Hepatic stellate cell (primary cell): ENCODE results near the gene SLC34A1.

ENCODE experiments used
- DNase-seq: peaks from one replicate; pipeline ENCODE4 v3.0.0; 2011; ENCODE audit warnings: low spot score

The SLC34A1 gene

GRCh38 chr5:177388521-177389052 lies 4.4 kb downstream of the SLC34A1 start:
- no peak for DNase-seq

- peak; percentile 83 for DNase-seq
Measured at GRCh38 chr5:177389241-177390169, 5.3 kb downstream of the SLC34A1 start.

- peak; percentile 92 for DNase-seq
Measured at GRCh38 chr5:177390363-177391300, 6.4 kb downstream of the SLC34A1 start.

GRCh38 chr5:177392765-177393164 lies 8.5 kb downstream of the SLC34A1 start:
- DNase-seq = no peak

- no peak for DNase-seq
Measured at GRCh38 chr5:177393206-177393765, 9.1 kb downstream of the SLC34A1 start.

- no peak for DNase-seq
Measured at GRCh38 chr5:177393990-177394389, 9.8 kb downstream of the SLC34A1 start.

GRCh38 chr5:177396078-177396477 lies 11.8 kb downstream of the SLC34A1 start:
- DNase-seq = no peak

- DNase-seq = no peak
Measured at GRCh38 chr5:177396807-177397206, 12.6 kb downstream of the SLC34A1 start.

GRCh38 chr5:177397875-177398390 lies 13.7 kb downstream of the SLC34A1 start:
- DNase-seq = no peak

GRCh38 chr5:177399997-177400868 lies 16.0 kb downstream of the SLC34A1 start, which contains the start of gene PFN3:
Gene PFN3 (minus strand): TSS chr5:177400661. CDS start chr5:177400576, 85 bp downstream.
- DNase-seq = no peak

- DNase-seq = peak; percentile 72
Measured at GRCh38 chr5:177402271-177403043, 18.2 kb downstream of the SLC34A1 start.

- DNase-seq = peak; percentile 56
Measured at GRCh38 chr5:177403102-177403791, 19.0 kb downstream of the SLC34A1 start.

- peak; percentile 93 for DNase-seq
Measured at GRCh38 chr5:177403792-177404640, 19.8 kb downstream of the SLC34A1 start.

GRCh38 chr5:177404641-177405179 lies 20.5 kb downstream of the SLC34A1 start:
- DNase-seq = no peak

GRCh38 chr5:177405312-177405711 lies 21.1 kb downstream of the SLC34A1 start:
- DNase-seq = no peak

- no peak for DNase-seq
Measured at GRCh38 chr5:177405805-177406204, 21.6 kb downstream of the SLC34A1 start.

GRCh38 chr5:177409043-177409801 lies 25.0 kb downstream of the SLC34A1 start, which contains the start of gene F12:
Gene F12 (minus strand): TSS chr5:177409564. CDS start chr5:177409527, 37 bp downstream.
- DNase-seq = no peak
